ENCODE data around the gene ENHO. TPM values are rescaled to one million over a fixed set of nuclear protein-coding genes. Genes with fewer than 3 reads are reported as not detected.
"Not testable (repeated sequence)": the region's sequence is repeated elsewhere in the genome, so short reads cannot be mapped to it uniquely, and the experiment has no call there.

ENHO gene
- total RNA-seq, 1 donor from 2014 or later = 5.5 TPM

- TF ChIP-seq, protein P1, sequence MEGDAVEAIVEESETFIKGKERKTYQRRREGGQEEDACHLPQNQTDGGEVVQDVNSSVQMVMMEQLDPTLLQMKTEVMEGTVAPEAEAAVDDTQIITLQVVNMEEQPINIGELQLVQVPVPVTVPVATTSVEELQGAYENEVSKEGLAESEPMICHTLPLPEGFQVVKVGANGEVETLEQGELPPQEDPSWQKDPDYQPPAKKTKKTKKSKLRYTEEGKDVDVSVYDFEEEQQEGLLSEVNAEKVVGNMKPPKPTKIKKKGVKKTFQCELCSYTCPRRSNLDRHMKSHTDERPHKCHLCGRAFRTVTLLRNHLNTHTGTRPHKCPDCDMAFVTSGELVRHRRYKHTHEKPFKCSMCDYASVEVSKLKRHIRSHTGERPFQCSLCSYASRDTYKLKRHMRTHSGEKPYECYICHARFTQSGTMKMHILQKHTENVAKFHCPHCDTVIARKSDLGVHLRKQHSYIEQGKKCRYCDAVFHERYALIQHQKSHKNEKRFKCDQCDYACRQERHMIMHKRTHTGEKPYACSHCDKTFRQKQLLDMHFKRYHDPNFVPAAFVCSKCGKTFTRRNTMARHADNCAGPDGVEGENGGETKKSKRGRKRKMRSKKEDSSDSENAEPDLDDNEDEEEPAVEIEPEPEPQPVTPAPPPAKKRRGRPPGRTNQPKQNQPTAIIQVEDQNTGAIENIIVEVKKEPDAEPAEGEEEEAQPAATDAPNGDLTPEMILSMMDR (conservative IDR thresholded peaks at IDR 0.05) = no peak
- Mint-ChIP-seq H3K27me3 (peaks cover 8% of the 10 kb centered on the region), H3K36me3 (no peaks in the 10 kb centered on the region), H3K9me3 (no peaks in the 10 kb centered on the region), H3K4me3 (no peak overlapping the region), H3K27ac (no peak overlapping the region), H3K4me1 (ENCODE audit: unreplicated experiment) (no peaks in the 10 kb centered on the region)
- DNase-seq (ENCODE audit: extremely low spot score, unreplicated experiment) = no peak
Observed at GRCh38 chr9:34491596-34491995, 31.2 kb downstream of the ENHO start.

- Mint-ChIP-seq H3K27ac (no peak overlapping the region), H3K27me3 (peaks cover 6% of the 10 kb centered on the region), H3K4me1 (ENCODE audit: unreplicated experiment) (no peaks in the 10 kb centered on the region), H3K4me3 (no peak overlapping the region), H3K36me3 (no peaks in the 10 kb centered on the region), H3K9me3 (no peaks in the 10 kb centered on the region)
- TF ChIP-seq, protein P1 (conservative IDR thresholded peaks at IDR 0.05) = no peak
- no peak for DNase-seq (ENCODE audit: extremely low spot score, unreplicated experiment)
Observed at GRCh38 chr9:34490760-34491159, 32.0 kb downstream of the ENHO start.

DNA sequence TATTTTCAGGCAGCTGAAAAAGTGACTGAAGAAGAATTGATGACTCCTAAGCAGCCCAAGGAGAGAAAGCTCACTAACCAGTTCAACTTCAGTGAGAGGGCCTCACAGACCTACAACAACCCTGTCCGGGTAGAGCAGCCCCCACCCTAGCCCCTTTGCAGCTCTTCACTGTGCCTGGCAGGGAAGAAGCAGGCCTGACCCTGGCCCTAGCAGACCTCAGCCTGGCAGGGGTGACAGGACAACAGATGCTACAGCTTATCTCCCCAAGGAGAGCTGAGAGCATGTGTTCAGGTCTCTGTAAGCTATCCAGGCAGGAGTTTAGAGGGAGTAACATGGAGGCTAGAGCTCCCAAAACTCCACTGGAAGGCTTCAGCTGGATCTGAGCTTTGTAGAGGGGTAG, 32.4 kb downstream of the ENHO start:
- no peaks in the 10 kb centered on the region for H3K4me1 Mint-ChIP-seq (ENCODE audit: unreplicated experiment)
- no peak for DNase-seq (ENCODE audit: extremely low spot score, unreplicated experiment)
- TF ChIP-seq, protein P1 (conservative IDR thresholded peaks at IDR 0.05) = no peak
- H3K9me3 Mint-ChIP-seq = no peaks in the 10 kb centered on the region
- H3K27me3 Mint-ChIP-seq = peaks cover 6% of the 10 kb centered on the region
- no peak overlapping the region for H3K27ac Mint-ChIP-seq
- no peak overlapping the region for H3K4me3 Mint-ChIP-seq
- H3K36me3 Mint-ChIP-seq = no peaks in the 10 kb centered on the region

GRCh38 chr9:34486572-34486971, 36.2 kb downstream of the ENHO start:
- Mint-ChIP-seq H3K27me3 (peaks cover 2% of the 10 kb centered on the region), H3K36me3 (no peaks in the 10 kb centered on the region), H3K9me3 (no peaks in the 10 kb centered on the region), H3K4me1 (ENCODE audit: unreplicated experiment) (no peaks in the 10 kb centered on the region), H3K4me3 (no peak overlapping the region), H3K27ac (no peak overlapping the region)
- DNase-seq (ENCODE audit: extremely low spot score, unreplicated experiment) = no peak
- TF ChIP-seq, protein P1 (conservative IDR thresholded peaks at IDR 0.05) = no peak

DNA sequence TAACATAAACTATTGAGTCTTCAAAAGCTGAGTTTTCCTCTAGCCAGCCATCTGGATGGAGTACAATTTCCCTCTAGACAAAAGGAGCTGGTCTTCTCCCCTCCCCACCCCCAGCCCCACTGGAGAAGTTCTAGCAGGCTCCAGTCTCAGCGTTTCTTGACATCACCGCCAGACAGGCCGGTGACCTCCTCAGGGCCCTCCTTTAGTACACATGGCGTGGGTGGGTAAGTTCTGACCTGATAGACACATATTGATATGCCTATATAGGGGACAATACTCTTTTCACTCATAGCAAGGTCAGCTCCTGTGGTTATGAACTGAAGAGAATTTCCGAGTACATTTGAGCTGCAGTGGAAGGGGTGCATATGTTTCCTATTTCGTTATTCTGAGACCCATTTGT, 37.0 kb downstream of the ENHO start:
- DNase-seq (ENCODE audit: extremely low spot score, unreplicated experiment) = no peak
- Mint-ChIP-seq H3K27ac (no peak overlapping the region), H3K4me3 (no peak overlapping the region), H3K9me3 (no peaks in the 10 kb centered on the region), H3K27me3 (peaks cover 2% of the 10 kb centered on the region), H3K4me1 (ENCODE audit: unreplicated experiment) (no peaks in the 10 kb centered on the region), H3K36me3 (no peaks in the 10 kb centered on the region)
- TF ChIP-seq, protein P1 (conservative IDR thresholded peaks at IDR 0.05) = no peak

GRCh38 chr9:34484678-34485077, 38.1 kb downstream of the ENHO start:
- TF ChIP-seq, protein P1 (conservative IDR thresholded peaks at IDR 0.05) = no peak
- no peaks in the 10 kb centered on the region for H3K36me3 Mint-ChIP-seq
- H3K4me1 Mint-ChIP-seq (ENCODE audit: unreplicated experiment) = no peaks in the 10 kb centered on the region
- H3K27ac Mint-ChIP-seq = no peak overlapping the region
- H3K9me3 Mint-ChIP-seq = no peaks in the 10 kb centered on the region
- DNase-seq (ENCODE audit: extremely low spot score, unreplicated experiment) = no peak
- peaks cover 2% of the 10 kb centered on the region for H3K27me3 Mint-ChIP-seq
- no peak overlapping the region for H3K4me3 Mint-ChIP-seq

- not testable (repeated sequence) for H3K9me3 Mint-ChIP-seq; H3K27ac Mint-ChIP-seq; H3K27me3 Mint-ChIP-seq; H3K36me3 Mint-ChIP-seq; H3K4me3 Mint-ChIP-seq; H3K4me1 Mint-ChIP-seq (ENCODE audit: unreplicated experiment); DNase-seq (ENCODE audit: extremely low spot score, unreplicated experiment)
Observed at GRCh38 chr9:34482746-34483145, 40.0 kb downstream of the ENHO start.

DNA sequence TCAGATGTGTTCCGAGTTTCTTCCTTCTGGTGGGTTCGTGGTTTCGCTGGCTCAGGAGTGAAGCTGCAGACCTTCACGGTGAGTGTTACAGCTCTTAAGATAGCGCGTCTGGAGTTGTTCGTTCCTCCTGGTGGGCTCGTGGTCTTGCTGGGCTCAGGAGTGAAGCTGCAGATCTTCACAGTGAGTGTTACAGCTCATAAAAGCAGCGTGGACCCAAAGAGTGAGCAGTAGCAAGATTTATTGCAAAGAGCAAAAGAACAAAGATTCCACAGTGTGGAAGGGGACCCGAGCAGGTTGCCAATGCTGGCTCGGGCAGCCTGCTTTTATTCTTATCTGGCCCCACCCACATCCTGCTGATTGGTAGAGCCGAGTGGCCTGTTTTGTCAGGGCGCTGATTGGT, 41.2 kb downstream of the ENHO start:
- H3K4me1 Mint-ChIP-seq (ENCODE audit: unreplicated experiment); H3K27ac Mint-ChIP-seq; DNase-seq (ENCODE audit: extremely low spot score, unreplicated experiment); H3K36me3 Mint-ChIP-seq; H3K4me3 Mint-ChIP-seq; H3K27me3 Mint-ChIP-seq; H3K9me3 Mint-ChIP-seq: not testable (repeated sequence)
